Activated gamma-delta T cell (primary cell): ENCODE data around the gene PTPRH.
A peak's percentile ranks its signal among the peaks of the same experiment; 100 is the strongest.

Experiments
- DNase-seq: peaks from one replicate; lab custom pipeline; 2025; lab: John Stamatoyannopoulos, UW
- total RNA-seq, 2 donors: gene quantifications; one replicate each; lab custom pipeline; 2026; lab: John Stamatoyannopoulos, UW

PTPRH gene, protein sequence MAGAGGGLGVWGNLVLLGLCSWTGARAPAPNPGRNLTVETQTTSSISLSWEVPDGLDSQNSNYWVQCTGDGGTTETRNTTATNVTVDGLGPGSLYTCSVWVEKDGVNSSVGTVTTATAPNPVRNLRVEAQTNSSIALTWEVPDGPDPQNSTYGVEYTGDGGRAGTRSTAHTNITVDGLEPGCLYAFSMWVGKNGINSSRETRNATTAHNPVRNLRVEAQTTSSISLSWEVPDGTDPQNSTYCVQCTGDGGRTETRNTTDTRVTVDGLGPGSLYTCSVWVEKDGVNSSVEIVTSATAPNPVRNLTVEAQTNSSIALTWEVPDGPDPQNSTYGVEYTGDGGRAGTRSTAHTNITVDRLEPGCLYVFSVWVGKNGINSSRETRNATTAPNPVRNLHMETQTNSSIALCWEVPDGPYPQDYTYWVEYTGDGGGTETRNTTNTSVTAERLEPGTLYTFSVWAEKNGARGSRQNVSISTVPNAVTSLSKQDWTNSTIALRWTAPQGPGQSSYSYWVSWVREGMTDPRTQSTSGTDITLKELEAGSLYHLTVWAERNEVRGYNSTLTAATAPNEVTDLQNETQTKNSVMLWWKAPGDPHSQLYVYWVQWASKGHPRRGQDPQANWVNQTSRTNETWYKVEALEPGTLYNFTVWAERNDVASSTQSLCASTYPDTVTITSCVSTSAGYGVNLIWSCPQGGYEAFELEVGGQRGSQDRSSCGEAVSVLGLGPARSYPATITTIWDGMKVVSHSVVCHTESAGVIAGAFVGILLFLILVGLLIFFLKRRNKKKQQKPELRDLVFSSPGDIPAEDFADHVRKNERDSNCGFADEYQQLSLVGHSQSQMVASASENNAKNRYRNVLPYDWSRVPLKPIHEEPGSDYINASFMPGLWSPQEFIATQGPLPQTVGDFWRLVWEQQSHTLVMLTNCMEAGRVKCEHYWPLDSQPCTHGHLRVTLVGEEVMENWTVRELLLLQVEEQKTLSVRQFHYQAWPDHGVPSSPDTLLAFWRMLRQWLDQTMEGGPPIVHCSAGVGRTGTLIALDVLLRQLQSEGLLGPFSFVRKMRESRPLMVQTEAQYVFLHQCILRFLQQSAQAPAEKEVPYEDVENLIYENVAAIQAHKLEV
- 0.10 to 0.22 reads per million in 2 donors for total RNA-seq

DNA sequence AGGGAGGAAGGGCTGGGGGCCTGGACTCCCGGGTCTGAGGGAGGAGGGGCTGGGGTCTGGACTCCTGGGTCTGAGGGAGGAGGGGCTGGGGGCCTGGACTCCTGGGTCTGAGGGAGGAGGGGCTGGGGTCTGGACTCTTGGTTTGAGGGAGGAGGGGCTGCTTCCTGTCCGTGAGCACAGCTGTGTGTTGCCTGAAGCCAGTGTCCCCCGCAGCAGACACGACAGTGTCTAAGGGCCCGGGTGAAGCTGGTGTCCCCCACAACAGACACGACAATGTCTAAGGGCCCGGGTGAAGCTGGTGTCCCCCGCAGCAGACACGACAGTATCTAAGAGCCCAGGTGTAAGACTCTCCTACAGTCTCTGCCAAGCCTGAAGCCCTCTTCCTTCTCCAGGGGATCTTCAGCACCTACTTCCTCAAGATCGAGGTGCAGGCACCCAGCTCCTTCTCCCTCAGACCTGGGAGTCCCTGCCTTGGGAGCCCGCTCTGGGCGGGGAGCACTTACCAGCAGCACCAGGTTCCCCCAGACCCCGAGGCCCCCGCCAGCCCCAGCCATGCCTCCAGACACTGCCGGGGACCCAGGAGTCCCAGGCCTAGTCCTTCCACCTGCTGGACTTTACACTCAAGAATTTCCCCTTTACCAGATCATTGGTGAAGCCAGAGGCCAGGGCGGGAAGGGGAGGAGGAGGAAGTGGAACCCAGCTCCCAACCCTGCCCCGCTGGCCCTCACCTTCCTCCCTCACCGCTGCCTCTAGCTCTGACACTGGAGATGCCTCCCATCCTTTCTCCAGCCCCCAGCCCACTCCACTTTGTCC is at the start of gene PTPRH:
Gene PTPRH (minus strand): TSS at position 622 of the 813 bp plus-strand sequence. CDS start 68 bp downstream, at position 554.
- DNase-seq = no peak

DNA sequence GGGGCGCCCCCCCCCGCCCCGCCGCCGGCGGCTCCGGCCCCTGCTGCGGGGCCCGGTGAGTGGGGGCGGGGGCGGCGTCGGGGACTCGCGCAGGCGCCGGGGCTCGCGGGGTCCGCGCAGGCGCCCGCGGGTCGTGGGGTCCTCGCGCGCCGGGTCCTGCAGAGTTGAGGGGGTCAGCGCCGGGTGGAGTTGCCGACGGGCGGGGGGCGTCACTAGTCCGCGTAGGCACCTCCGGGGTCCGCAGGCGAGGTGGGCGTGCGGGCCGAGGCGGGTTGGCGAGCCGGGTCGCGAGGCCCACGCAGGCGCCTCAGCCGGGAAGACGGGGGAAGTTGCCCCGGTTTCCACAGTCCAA is 49.2 kb upstream of the PTPRH start:
- DNase-seq = peak; percentile 49

DNA sequence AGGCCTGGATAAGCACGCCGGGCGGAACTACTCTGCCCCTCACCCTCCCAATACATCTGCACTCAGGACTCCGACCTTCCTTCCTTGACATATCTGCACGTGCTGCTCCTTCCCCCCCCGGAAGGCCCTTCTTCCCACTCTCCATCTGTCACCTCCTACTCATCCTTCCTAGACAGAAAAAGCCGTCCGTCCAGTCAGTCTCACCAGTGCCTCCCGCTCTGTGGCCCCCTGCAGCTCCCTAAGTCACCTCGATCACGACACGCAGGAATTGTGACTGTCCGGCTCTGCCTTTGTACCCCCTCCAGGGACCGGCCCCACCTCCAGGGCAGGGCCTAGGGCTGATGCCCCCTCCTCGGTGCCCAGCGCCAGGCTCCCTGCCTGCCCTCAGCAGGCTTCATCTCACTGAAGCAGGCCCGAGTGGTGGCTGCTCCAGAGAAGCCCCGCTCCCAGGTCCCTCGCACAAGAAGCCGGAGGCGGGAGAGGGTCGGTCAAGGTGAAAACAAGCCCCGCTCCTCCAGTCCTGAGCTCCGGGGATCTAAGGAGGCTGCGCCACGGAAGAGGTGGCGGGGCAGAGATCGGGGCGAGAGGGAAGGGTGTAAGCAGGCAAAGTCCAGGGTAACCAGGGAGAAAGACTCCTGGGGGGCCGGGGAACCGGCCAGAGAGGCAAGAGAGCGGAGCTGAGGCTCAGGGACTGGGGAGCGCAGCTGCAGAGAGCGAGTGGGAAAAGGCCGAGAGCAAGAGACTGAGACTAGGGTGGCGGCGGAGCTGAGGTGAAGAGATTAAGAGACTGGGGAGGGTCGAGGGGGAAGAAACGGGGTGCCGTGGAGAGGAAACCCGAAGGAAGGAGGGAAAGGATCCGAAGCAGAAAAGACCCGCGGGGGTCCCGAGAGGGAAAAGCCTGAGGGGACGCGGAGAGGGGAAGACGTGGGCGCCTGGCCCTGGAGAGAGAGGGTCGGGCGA is 48.4 kb upstream of the PTPRH start:
- DNase-seq = no peak

DNA sequence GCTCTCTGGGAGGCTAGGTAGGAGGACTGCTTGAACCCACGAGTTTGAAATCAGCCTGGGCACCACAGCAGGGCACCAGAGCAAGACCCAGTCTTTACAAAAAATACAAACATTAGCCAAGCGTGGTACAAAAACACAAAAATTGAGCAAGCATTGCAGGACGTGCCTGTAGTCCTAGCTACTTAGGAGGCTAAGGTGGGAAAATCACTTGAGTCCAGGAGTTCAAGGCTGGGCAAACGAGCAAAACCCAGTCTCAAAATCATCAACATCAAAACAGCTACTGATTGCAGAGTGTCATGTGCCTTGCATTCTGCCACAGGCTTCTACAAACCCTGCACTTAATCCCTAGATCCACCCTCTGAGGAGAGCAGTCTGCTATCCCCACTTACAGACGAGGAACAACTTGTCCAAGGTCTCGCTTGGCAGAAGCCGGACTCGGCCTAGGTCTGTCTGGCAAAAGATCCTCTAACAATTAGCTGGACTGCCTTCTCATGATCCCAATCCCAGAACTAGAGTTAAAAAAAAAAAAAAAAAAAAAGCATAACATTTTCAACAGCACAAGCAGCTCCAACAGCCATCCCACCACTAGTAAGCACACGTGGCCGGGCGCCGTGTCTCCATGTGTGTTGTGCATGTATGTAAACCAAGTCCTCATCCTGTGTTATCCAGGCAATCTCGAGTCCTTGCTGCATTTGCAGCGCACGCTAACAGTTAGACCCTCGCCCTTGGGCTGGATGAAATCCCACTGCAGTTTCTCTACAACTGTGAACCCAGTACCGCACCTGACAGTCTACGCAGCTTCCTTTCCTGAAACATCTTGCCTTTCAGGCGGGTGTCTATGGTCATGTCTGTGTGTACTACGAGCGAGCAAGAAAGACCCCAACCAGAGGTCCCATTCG is 47.5 kb upstream of the PTPRH start:
- DNase-seq = no peak

DNA sequence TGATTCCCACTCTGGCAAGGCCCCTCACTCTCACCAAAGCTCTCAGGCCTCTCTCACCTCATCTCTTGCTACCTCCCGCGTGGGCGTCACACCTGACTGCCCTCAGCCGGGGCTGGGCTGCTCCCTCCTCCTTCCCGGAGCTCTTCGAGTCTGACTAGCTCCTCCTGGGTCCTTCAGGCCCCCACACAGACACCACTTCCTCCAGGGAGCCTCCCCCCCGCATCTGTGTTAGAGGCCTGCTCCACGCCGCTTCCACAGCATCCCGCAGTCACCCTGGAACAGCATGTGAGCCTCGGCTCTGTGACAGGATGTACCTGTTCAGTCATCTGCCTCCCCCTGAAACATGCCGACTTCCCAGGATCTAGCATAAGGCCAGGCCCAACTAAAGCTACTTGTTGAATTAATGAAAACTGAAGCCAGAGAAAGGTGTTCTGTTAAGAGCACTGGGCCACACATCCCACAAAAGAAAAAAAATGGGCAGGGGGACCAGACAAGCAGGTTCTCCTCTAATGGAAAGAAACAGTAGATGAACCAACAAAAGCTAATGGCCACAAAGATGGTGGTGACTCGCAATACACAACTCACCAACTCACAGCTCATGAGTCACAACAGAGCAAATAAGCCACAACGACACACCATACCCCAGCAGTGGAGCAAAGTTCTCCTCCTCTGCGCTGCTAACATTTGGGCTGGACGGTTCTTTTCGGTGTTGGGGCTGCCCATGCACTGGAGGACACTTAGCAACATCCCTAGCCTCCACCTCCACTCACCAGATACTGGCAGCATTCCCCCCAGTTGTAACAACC is 46.5 kb upstream of the PTPRH start:
- no peak for DNase-seq

DNA sequence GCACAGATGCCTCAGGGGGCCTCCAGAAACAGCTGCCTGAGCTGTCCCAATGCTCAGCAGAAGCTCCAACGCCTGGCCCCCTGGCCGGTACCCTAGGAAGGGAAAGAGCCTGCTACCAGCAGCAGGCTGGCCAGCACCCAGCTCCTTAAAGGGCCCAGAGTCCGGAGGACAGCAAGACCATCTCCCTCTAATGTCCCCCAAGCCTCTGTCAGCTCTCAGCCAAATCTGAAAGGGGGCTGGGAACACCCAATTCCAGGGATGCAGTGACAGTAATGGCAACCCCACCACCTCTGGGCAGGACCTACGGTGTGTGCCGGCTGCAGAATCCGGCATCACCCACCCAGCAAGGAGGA is 45.3 kb upstream of the PTPRH start:
- no peak for DNase-seq

DNA sequence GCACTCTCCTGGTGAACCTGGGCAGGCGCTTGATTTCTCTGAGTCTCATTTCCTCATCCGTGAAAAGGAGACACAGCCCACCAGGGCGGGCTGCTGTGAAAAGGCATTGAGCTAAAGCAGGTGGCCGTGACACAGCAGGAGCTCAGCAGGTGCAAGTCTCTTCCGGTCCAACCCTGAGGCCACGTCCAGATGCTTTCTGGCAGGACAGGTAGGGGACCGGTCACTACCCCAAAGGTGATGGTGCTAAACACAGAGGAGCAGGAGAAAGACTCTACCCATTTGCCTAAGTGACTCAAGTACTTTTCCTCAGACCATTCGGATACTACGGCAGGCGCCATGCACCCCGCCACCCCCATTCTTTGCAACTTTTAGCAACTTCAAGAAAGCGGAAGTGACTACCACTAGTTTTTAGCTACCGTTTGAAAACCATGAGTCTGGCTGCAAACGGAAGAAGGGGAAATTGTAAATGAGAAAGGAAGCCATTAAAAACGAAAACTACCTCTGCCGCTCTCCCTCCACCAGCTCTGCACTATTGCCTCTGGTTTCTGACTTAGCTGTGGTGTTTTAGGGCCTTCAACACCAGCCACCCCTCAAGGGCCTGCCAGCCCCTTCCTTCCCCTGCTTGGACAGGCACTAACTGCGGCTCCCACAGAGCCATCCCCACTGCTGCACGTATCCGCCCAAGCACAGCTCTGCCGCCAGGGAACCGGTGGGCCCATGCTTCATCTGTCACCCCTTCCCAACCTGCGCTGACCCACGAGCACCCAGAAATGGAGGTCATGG is 44.7 kb upstream of the PTPRH start:
- DNase-seq = peak; percentile 37

DNA sequence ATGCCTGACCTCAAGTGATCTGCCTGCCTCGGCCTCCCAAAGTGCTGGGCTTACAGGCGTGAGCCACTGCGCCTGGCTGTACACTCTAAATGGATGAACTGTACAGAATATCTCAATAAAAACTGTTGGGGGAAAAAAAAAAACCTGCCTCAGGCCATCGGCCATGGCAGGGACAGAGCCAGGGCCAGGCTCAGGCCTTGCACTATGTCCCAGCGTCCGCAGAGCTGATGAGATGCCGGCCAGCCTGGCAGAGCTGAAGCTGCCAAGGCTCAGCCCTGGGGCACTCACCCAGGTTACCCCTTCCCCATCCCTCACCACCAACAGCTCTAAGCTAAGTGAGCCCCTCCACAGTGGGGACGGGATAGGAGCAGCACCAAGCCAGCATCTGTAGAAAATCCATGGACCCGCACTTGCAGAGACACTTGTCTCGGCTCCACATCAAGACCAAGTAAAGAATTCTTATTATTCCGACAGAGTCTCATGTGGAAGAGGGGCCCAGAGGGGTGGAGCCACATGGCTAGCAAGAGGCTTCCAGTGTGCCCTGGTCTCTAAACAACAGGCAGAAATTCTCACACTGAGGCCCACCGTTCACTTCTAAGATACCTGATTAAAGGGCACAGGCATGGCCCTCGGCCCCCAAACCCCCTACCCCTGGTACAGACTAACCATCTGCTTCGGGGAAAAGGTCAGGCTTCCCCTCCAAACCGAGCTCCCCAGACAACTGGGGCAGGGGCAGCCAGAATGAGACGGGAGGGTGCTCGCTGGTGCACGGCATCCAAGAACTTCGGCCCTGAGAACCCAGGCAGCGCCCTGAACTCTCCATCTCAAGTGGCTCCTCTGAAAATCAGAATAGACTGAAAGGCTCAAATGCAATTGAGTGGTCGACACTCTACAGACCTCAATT is 43.7 kb upstream of the PTPRH start:
- DNase-seq = no peak

DNA sequence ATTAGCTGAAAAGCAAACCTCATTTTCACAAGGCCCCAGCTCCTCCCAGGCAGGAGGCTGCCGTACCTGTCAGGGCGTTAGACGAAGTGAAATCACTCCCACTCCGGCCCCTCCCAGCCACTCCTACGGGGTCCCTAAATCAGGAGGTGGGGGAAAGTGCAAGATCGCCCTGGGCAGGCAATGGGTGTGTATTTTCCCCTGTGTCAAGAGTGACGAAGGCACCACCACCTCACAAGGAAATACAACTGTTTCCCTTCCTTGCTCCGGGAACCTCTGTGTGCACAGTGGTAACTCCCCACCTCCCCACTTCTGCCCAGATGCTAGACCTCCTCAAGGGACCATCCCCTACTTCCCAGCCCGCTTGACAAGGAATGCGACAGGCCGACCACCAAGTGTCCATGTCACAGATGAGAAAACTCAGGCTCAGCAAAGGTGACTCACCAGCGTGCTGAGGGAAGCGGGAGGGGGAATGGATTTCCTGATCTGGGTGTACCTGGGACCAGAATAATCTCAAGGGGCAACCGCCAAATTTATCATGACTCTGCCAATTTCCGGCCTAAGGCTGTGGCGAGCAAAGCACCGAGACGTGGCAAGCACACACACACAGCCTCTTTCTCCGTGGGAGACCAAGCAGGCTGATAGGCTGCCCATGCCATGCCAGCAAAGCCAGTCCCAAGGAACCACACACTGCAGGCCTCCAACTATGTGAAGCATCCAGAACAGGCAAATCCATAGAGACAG is 42.2 kb upstream of the PTPRH start:
- DNase-seq = no peak

DNA sequence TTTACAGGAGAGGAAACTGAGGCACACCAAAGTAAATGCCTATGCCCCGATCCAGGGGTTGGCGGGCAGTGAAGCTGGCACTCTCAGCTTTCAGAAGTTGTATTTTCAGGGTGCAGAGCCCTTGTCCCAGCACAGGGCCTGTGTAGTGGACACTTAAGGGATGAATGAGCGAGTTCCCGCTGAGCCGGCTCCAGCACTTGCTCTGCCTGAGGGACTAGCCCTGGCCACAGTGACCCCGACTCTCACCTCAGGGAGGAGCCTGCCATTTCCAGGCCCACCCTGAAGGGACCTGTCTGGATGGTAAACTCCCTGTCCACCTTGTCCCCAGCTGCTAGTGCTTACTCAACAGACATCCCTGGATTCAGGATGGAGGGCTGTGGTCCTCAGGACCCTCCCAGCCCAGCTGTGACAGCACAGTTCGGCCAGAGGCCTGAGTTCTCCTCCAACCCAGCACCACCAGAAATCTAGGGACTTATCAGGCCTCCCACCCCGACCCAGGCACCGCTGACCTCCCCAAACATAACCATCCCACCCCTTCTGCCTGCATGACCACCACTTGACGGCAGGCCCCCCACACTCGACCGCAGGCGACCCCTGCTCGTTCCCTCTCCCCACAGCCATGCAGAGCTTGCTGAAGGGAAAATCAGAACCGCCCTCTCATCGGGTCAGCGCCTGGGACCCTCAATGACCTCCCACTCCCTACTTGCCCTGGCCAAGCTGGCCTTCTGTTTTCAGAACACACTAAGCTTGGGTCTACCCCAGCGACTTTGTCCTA is 41.1 kb upstream of the PTPRH start:
- DNase-seq = no peak

DNA sequence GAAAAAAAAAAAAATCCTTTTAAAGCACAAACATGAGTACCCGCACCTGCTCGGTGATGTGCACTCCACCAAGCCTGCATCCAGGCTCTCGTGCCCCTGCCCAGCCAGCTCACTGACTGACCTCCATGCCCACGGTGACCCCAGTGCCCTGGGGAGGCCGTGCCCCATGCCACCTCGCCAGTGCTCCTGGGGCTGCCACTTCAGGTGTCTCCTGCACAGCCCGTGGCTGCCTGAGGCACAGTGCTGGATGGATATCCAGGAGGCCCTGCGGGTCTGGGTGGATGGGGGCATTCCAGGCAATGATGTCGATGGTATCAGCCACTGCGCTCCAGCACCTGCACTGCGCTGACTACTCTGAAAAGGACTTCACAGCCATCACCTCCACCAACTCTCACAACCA is 40.5 kb upstream of the PTPRH start:
- no peak for DNase-seq

DNA sequence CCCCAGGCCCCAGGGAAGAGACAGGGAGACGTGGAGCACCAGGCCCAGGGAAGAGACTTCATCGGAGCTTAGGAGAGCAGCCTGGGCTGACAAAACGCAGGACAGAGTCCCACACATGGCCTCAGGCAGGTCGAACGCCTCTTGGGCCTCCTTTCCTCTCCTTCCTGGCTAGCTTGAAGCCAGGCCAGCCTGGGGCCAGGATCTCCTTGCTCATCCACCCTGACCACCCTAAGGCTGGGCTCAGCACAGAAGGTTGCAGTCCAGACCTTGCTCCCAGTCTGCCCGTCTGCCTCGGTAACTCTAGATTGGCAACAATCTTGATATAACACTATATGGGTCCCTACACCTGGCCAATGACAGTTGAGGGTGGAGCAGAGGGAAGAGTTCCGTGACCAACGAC is 39.4 kb upstream of the PTPRH start:
- no peak for DNase-seq

DNA sequence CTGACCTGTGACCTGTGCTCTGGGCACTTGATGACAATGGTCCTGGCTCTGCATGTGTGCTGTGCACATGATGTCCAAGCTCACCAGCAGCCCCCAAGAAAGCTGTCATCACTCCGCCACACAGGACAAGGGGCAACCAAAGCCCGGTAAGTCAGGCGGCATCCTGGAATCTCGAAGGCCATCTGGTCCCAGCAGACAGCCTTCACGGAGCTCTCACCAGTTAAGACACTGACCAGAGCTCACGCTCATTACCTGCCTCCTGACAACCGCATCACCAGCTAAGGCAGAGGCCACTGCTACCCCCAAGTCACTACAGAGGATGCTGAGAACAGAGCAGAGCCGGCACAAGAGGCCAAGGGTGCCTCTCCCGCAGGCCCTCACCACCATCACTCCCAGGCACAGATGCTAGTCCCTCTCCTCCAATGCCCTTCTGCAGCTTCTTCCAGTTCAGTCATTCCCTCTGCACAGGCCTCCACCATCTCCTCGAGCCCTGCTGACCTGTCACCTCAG is 38.9 kb upstream of the PTPRH start:
- DNase-seq = no peak

DNA sequence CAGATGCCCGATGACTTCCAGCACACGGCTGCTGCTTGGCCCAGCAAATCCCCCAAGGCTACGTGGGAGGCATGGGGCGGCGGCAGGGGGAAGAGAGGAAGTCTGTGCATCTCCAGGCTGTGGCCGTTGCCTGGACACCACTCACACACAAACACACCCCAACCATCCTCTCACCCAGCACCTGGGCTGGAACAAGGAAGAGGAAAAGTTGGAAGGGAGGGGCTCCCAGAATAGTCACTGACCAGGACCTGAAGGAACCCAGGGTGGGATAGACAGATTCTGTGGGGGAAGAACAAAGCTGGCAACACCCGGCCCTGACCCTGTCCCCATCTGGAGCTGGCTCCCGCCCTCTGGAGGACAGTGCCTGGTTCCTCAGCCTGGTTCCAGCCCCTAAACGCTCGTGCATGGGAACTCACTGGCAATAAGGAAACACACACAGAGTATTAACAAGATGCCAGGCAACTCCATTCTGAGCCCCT is 38.4 kb upstream of the PTPRH start:
- DNase-seq = no peak
